AG04450 (cell line): Measurements from ENCODE around the gene SNX9. TPM values are rescaled to one million over a fixed set of nuclear protein-coding genes. Genes with fewer than 3 reads are reported as not detected.
A peak's percentile ranks its signal among the peaks of the same experiment; 100 is the strongest.

Source experiments
- CTCF ChIA-PET: fragments of 300-600, 350-600 bp; formaldehyde crosslinking; extraction: SDS; loops from one replicate; lab custom pipeline; 2022; ENCODE audit warnings: antibody characterized with exemption, inconsistent platforms; lab: Charles Lee
- POLR2A ChIA-PET: fragments of 350-600 bp; formaldehyde crosslinking; extraction: SDS; loops from one replicate; lab custom pipeline; 2021; ENCODE audit warnings: antibody characterized with exemption, inconsistent platforms; lab: Yijun Ruan, JAX
- DNase-seq: peaks from one replicate; pipeline ENCODE4 v3.0.0-alpha.2; 2011; ENCODE audit warnings: low read depth, low spot score
- H3K27ac ChIP-seq: one replicate; pipeline ENCODE4 v1.5.1; 2012; ENCODE audit warnings: low read depth, low read length, control low read depth
- H3K27me3 ChIP-seq: one replicate; pipeline ENCODE4 v1.6.0; 2012; ENCODE audit warnings: low read length; ENCODE audit not compliant: control insufficient read depth, insufficient read depth
- H3K4me3 ChIP-seq: 2 replicates; pipeline ENCODE4 v1.5.1; 2011; ENCODE audit warnings: mild to moderate bottlenecking, low read depth, low read length, control low read depth
- H3K9me3 ChIP-seq: 2 replicates; pipeline ENCODE4 v1.5.1; 2012; ENCODE audit warnings: low read length; ENCODE audit not compliant: control insufficient read depth, insufficient read depth
- polyA plus RNA-seq: library from polyadenylated mRNA; depleted of rRNA; stranded (reverse); fragments of >200 nt; gene quantifications from 2 replicates; pipeline ENCODE4 v1.2.3, GENCODE V29; 2011
- TF ChIP-seq, protein P1 (sequence below): IDR thresholded peaks from 2 replicates; pipeline ENCODE4 v1.5.1; 2011; ENCODE audit warnings: low read depth, low read length, control low read depth, inconsistent platforms

Gene SNX9
- polyA plus RNA-seq, 1 experiment: 58.7 TPM

DNA sequence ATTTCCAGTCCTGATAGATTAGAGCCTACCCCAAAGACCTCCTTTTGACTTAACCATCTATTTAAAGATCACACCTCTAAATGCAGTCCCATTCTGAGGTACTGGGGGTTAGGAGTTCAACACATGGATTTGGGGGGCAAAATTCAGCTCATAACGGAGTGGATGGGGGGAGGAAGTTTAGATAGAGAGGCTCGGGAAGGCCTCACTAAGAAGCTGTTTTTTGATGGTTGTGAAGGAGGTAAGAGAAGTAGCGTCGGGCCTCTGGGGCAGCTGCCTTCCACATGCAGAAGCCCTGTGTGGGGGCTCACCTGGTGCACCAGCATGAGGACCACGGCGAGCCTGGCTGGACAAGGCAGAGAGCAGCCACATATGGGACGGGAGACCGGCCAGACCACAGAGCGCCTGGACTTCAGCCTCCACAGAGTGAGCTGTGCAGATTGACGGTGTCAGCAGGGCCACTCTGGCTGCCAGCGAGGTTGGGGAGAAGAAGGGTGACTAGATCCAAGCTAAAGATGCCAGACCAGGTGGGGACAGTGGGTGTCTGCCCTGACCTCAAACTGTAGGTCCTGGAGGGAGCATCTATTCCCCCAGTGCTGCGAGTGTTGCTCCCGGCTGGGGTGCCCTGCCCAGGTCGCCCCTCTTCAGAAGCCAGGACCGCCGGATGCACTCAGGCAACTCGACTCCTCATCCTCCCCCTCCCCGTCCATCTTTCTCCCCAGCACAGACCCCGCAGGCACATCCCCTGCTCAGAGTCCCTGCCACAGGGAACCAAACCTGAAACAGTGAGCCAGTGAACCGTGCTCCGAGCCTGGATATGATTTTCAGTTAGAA lies 153.5 kb downstream of the SNX9 start:
- H3K4me3 ChIP-seq: no peak overlapping the region
- POLR2A ChIA-PET: no interaction called here
- no peak overlapping the region for H3K27ac ChIP-seq
- no peak for DNase-seq
- H3K27me3 ChIP-seq: no peaks in the 10 kb centered on the region
- CTCF ChIA-PET: no interaction called here
- TF ChIP-seq, protein P1, sequence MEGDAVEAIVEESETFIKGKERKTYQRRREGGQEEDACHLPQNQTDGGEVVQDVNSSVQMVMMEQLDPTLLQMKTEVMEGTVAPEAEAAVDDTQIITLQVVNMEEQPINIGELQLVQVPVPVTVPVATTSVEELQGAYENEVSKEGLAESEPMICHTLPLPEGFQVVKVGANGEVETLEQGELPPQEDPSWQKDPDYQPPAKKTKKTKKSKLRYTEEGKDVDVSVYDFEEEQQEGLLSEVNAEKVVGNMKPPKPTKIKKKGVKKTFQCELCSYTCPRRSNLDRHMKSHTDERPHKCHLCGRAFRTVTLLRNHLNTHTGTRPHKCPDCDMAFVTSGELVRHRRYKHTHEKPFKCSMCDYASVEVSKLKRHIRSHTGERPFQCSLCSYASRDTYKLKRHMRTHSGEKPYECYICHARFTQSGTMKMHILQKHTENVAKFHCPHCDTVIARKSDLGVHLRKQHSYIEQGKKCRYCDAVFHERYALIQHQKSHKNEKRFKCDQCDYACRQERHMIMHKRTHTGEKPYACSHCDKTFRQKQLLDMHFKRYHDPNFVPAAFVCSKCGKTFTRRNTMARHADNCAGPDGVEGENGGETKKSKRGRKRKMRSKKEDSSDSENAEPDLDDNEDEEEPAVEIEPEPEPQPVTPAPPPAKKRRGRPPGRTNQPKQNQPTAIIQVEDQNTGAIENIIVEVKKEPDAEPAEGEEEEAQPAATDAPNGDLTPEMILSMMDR: no peak
- peaks cover 4% of the 10 kb centered on the region; the same call in 1 of the 2 replicates for H3K9me3 ChIP-seq

GRCh38 chr6:157977176-157977804 lies 154.2 kb downstream of the SNX9 start:
- no peaks in the 10 kb centered on the region for H3K27me3 ChIP-seq
- ChIA-PET POLR2A (no interaction called here), CTCF (no interaction called here)
- no peak overlapping the region for H3K4me3 ChIP-seq
- TF ChIP-seq, protein P1: no peak
- H3K27ac ChIP-seq: no peak overlapping the region
- H3K9me3 ChIP-seq: peaks cover 4% of the 10 kb centered on the region; the same call in 1 of the 2 replicates
- no peak for DNase-seq

GRCh38 chr6:157978021-157978783 lies 155.2 kb downstream of the SNX9 start:
- ChIA-PET POLR2A (interaction anchor here (0.6 kb wide), 1 partner anchor 64 kb away, joined by 3 read pairs; no protein-coding TSS in a partner anchor), CTCF (interaction anchor here (1.3 kb wide), 1 partner anchor 10 kb away, joined by 3 read pairs; no protein-coding TSS in a partner anchor)
- TF ChIP-seq, protein P1: no peak

GRCh38 chr6:157980288-157981131 lies 157.5 kb downstream of the SNX9 start:
- H3K27me3 ChIP-seq: no peaks in the 10 kb centered on the region
- ChIA-PET POLR2A (no interaction called here), CTCF (no interaction called here)
- peak overlapping the region; percentile 79; the same call in 1 of the 2 replicates for H3K4me3 ChIP-seq
- TF ChIP-seq, protein P1: no peak
- H3K27ac ChIP-seq: peak overlapping the region; percentile 65
- H3K9me3 ChIP-seq: peaks cover 4% of the 10 kb centered on the region; the same call in 1 of the 2 replicates
- no peak for DNase-seq

More at GRCh38 chr6:157978021-157978783, 155.2 kb downstream of the SNX9 start:
- H3K27me3 ChIP-seq: no peaks in the 10 kb centered on the region
- no peak overlapping the region for H3K27ac ChIP-seq
- DNase-seq: no peak
- H3K4me3 ChIP-seq: no peak overlapping the region
- peaks cover 4% of the 10 kb centered on the region; the same call in 1 of the 2 replicates for H3K9me3 ChIP-seq
